ENCODE results near the gene CMSS1. TPM values are rescaled to one million over a fixed set of nuclear protein-coding genes. Genes with fewer than 3 reads are reported as not detected.

CMSS1 gene
- total and polyA plus RNA-seq, 2 of the 13 experiments (the other 11 are each of a cell fraction or from before 2014, with no cell fraction given): 6.4 to 48.7 TPM

- H3K27me3 ChIP-seq (ENCODE audit: control insufficient read depth in 1 of 2, insufficient read depth in 2 of 2, low read length in 2 of 2): no peaks in the 10 kb centered on the region
- ATAC-seq (peak; percentile 36; the same call in 1 of the 3 replicates), DNase-seq (ENCODE audit: low spot score) (no peak), FAIRE-seq (no peak)
- in situ Hi-C loops (cut with HindIII; ENCODE audit: extremely low pct_ligation_motif_present, low pct_unique_long_range_greater_than_20kb): loop anchor here (25.0 kb wide), 1 partner anchor 888 kb away; the partner anchor contains the start of gene TFG
- H3K27ac ChIP-seq (ENCODE audit: extremely low read length, insufficient read depth, low read length): no peak overlapping the region
- intact Hi-C loops (cut with micrococcal nuclease; ENCODE audit: unreplicated experiment): no loop called here
- peaks cover 17% of the 10 kb centered on the region for H3K79me2 ChIP-seq (ENCODE audit: insufficient read depth, low read length)
- 87% methylated on average over 14 of the region's 14 CpGs for WGBS (ENCODE audit: low lambda C conversion rate)
- POLR2A ChIA-PET: interaction anchor here (0.8 to 1.4 kb wide), 2 partner anchors 10 to 437 kb away, joined by 4 to 5 read pairs; partner anchors contain the start of gene TBC1D23
- peaks cover 26% of the 10 kb centered on the region for H3K4me1 ChIP-seq (ENCODE audit: insufficient read depth, low read length)
- no TSS peak for BruUV-seq (replicated peaks)
- H3K4me3 ChIP-seq (replicated peaks in 1 of 3; ENCODE audit: insufficient read depth in 1 of 3, low read depth in 2 of 3, low read length in 3 of 3): no peak overlapping the region
- no peak overlapping the region for H3K4me2 ChIP-seq (ENCODE audit: low read depth, low read length)
- no peaks in the 10 kb centered on the region for H3K9me3 ChIP-seq (ENCODE audit: low read length)
- H3K9ac ChIP-seq (ENCODE audit: insufficient read depth, low read depth, low read length): no peak overlapping the region
- TF ChIP-seq ZNF780A (CRISPR knock-in tag; IDR thresholded peaks at IDR 0.05) (no peak), ZNF333 (CRISPR knock-in tag; IDR thresholded peaks at IDR 0.05; ENCODE audit: borderline replicate concordance) (no peak), MEIS2 (CRISPR knock-in tag; IDR thresholded peaks at IDR 0.05) (no peak), NR2F2 (IDR thresholded peaks at IDR 0.05; ENCODE audit: borderline replicate concordance, low read depth) (no peak), MLX (CRISPR knock-in tag; IDR thresholded peaks at IDR 0.05) (no peak), ZC3H4 (CRISPR knock-in tag; IDR thresholded peaks at IDR 0.05; ENCODE audit: borderline replicate concordance) (no peak), HMG20A (CRISPR knock-in tag; IDR thresholded peaks at IDR 0.05; ENCODE audit: borderline replicate concordance) (no peak), RFXAP (CRISPR knock-in tag; IDR thresholded peaks at IDR 0.05; ENCODE audit: borderline replicate concordance) (no peak), GLI4 (CRISPR knock-in tag; IDR thresholded peaks at IDR 0.05; ENCODE audit: borderline replicate concordance) (no peak), TCF12 (IDR thresholded peaks at IDR 0.05) (no peak), TCF12 (CRISPR knock-in tag; IDR thresholded peaks at IDR 0.05) (no peak), MBD4 (IDR thresholded peaks at IDR 0.05; ENCODE audit: borderline replicate concordance, low read length) (no peak), KLF16 (CRISPR knock-in tag; IDR thresholded peaks at IDR 0.05) (no peak), DR1 (CRISPR knock-in tag; IDR thresholded peaks at IDR 0.05) (no peak)
- no peaks in the 10 kb centered on the region for H4K20me1 ChIP-seq (ENCODE audit: insufficient read depth, low read length)
- H3K36me3 ChIP-seq (replicated peaks in 1 of 2; ENCODE audit: control insufficient read depth in 1 of 2, insufficient read depth in 2 of 2, low read length in 2 of 2): no peaks in the 10 kb centered on the region
- CTCF ChIA-PET (ENCODE audit: low intra/inter-chr PET ratio, low total read pairs): no interaction called here
- no peak overlapping the region for H2AFZ ChIP-seq (ENCODE audit: low read length)
These were observed 6.4 kb downstream of the CMSS1 start for GRCh38 chr3:99823723-99824711.

Measured in HepG2 (cell line).